Gastroesophageal sphincter (tissue), 3 donors: Measurements from ENCODE around the gene FBXW7.

ENCODE experiments used
- CTCF ChIP-seq, 4 experiments: fragments of 200-600 bp in 2 of 4; fragments of 450-650 bp in 2 of 4; sonication (generic) in 1 of 4; IDR thresholded peaks; one replicate each; pipeline ENCODE4 v1.5.1; 2017 to 2019; ENCODE audit warnings: antibody characterized with exemption in 4 of 4, mild to moderate bottlenecking in 2 of 4, moderate library complexity in 2 of 4
- POLR2A ChIP-seq, 2 donors: fragments of 450-650 bp; IDR thresholded peaks; one replicate each; pipeline ENCODE4 v1.6.1; 2017; ENCODE audit warnings: antibody characterized with exemption in 2 of 2, mild to moderate bottlenecking in 2 of 2, moderate library complexity in 1 of 2

GRCh38 chr4:152531479-152531878 is 4.4 kb downstream of the FBXW7 start:
- TF ChIP-seq CTCF (IDR thresholded peaks at IDR 0.05) (no peak), POLR2A (IDR thresholded peaks at IDR 0.05) (no peak)
